ENCODE measurements around the gene B4GALNT2. TPM values are rescaled to one million over a fixed set of nuclear protein-coding genes. Genes with fewer than 3 reads are reported as not detected.

Gene B4GALNT2
- total RNA-seq, 1 experiment from 2014 or later = 0.29 TPM

DNA sequence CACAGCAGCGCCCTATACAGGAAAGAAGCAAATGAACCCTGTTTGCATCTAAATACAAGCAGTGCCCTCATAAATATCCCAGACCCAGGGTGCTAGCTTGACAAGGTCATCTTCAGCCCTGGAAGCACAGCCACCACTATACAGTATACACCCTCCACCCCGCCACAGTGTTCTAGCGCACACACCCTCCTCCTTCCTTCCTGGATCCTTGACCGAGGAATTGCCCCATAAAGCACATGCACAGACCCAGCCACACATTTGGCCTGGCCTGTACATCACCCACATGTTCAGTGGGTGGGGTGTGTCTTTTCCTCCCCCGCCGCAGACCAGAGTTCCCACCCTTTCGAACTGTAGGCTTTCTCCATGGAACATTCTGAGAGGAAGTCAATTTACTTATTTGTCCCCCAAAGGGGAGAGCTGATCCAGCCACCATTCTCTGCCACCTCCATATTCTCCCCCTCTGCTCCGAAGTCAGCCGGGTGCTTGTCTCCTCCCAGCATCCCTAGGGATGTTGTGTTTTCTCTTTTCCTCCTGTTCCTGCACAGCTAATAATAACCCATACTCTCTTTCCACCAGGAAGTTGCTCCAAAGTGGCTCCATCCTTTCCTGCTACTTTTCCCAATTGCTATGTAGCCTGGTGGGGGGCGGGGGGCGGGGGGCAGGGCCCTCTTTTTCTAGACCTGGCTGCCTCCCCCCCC, 84.5 kb downstream of the B4GALNT2 start:
- Histone ChIP-seq H3K9ac (ENCODE audit: low read length) (no peak overlapping the region), H3K4me2 (ENCODE audit: low read length) (no peak overlapping the region), H2AFZ (ENCODE audit: low read length) (no peak overlapping the region), H3K4me3 (ENCODE audit: low read length) (no peak overlapping the region), H3K27me3 (ENCODE audit: low read length) (no peaks in the 10 kb centered on the region), H3K36me3 (ENCODE audit: low read depth, low read length) (no peaks in the 10 kb centered on the region), H3K9me2 (replicated peaks; ENCODE audit: low read length) (no peaks in the 10 kb centered on the region), H3F3A (ENCODE audit: low read length, unreplicated experiment) (no peaks in the 10 kb centered on the region), H3K9me3 (ENCODE audit: low read length) (no peaks in the 10 kb centered on the region), H3K79me2 (ENCODE audit: low read length) (no peaks in the 10 kb centered on the region), H4K20me1 (ENCODE audit: low read length) (no peaks in the 10 kb centered on the region), H3K27ac (ENCODE audit: low read length) (no peak overlapping the region), H3K4me1 (ENCODE audit: insufficient read depth, low read length) (no peaks in the 10 kb centered on the region)
- TF ChIP-seq EZH2 (IDR thresholded peaks at IDR 0.05; ENCODE audit: low read length, unreplicated experiment) (no peak), CTCF (conservative IDR thresholded peaks at IDR 0.05; ENCODE audit: low read depth, low read length) (no peak), EZH2phosphoT487 (IDR thresholded peaks at IDR 0.05; ENCODE audit: borderline replicate concordance, low read length) (no peak)
- BruUV-seq (replicated peaks) = no TSS peak
- POLR2A ChIA-PET (ENCODE audit: unreplicated experiment) = no interaction called here
- ATAC-seq (no peak), DNase-seq (no peak)
- intact Hi-C loops (cut with micrococcal nuclease) = no loop called here
- CTCF ChIA-PET = no interaction called here

- H3F3A ChIP-seq (ENCODE audit: low read length, unreplicated experiment) = no peaks in the 10 kb centered on the region
- H4K20me1 ChIP-seq (ENCODE audit: low read length) = no peaks in the 10 kb centered on the region
- DNase-seq (no peak), ATAC-seq (no peak)
- no peak for TF ChIP-seq EZH2 (IDR thresholded peaks at IDR 0.05; ENCODE audit: low read length, unreplicated experiment)
- TF ChIP-seq CTCF (conservative IDR thresholded peaks at IDR 0.05; ENCODE audit: low read depth, low read length) = no peak
- TF ChIP-seq EZH2phosphoT487 (IDR thresholded peaks at IDR 0.05; ENCODE audit: borderline replicate concordance, low read length) = no peak
- H3K36me3 ChIP-seq (ENCODE audit: low read depth, low read length) = no peaks in the 10 kb centered on the region
- H3K9ac ChIP-seq (ENCODE audit: low read length) = no peak overlapping the region
- H3K79me2 ChIP-seq (ENCODE audit: low read length) = no peaks in the 10 kb centered on the region
- H3K27me3 ChIP-seq (ENCODE audit: low read length) = 0 out of 2 replicates have a peak, but pooled peaks cover under 1% of the 10 kb centered on the region
- H2AFZ ChIP-seq (ENCODE audit: low read length) = no peak overlapping the region
- intact Hi-C loops (cut with micrococcal nuclease) = no loop called here
- H3K9me3 ChIP-seq (ENCODE audit: low read length) = no peaks in the 10 kb centered on the region
- no TSS peak for BruUV-seq (replicated peaks)
- H3K4me1 ChIP-seq (ENCODE audit: insufficient read depth, low read length) = no peaks in the 10 kb centered on the region
- H3K9me2 ChIP-seq (replicated peaks; ENCODE audit: low read length) = no peaks in the 10 kb centered on the region
- ChIA-PET CTCF (no interaction called here), POLR2A (ENCODE audit: unreplicated experiment) (no interaction called here)
- H3K4me3 ChIP-seq (ENCODE audit: low read length) = no peak overlapping the region
- H3K4me2 ChIP-seq (ENCODE audit: low read length) = no peak overlapping the region
- no peak overlapping the region for H3K27ac ChIP-seq (ENCODE audit: low read length)
Observed at GRCh38 chr17:49217651-49218413, 85.3 kb downstream of the B4GALNT2 start.

All from PC-3 (cell line).